ENCODE measurements around the gene ABI3BP. TPM values are rescaled to one million over a fixed set of nuclear protein-coding genes. Genes with fewer than 3 reads are reported as not detected.
"Not testable (repeated sequence)": the region's sequence is repeated elsewhere in the genome, so short reads cannot be mapped to it uniquely, and the experiment has no call there.

ABI3BP gene
- not detected for polyA plus RNA-seq

GRCh38 chr3:100993309-100993708 is at the start of gene ABI3BP:
TSS of gene ABI3BP (minus strand) at chr3:100993421. CDS start at chr3:100993384, 37 bp downstream.
- Mint-ChIP-seq H3K4me3 (no peak within 1 kb of the TSS), H3K36me3 (no peaks in the 10 kb centered on the region), H3K27me3 (peaks cover 2% of the 10 kb centered on the region), H3K4me1 (no peaks in the 10 kb centered on the region), H3K27ac (no peak within 1 kb of the TSS), H3K9me3 (peaks cover 0 to 2% (median 0%) of the 10 kb centered on the region in 3 donors)

GRCh38 chr3:101039285-101039684 is 46.1 kb upstream of the ABI3BP start:
- H3K27me3 Mint-ChIP-seq = no peaks in the 10 kb centered on the region
- H3K4me3 Mint-ChIP-seq = no peak overlapping the region
- peaks cover 0 to 2% (median 0%) of the 10 kb centered on the region in 3 donors for H3K9me3 Mint-ChIP-seq
- H3K27ac Mint-ChIP-seq = no peak overlapping the region
- H3K36me3 Mint-ChIP-seq = no peaks in the 10 kb centered on the region
- no peaks in the 10 kb centered on the region for H3K4me1 Mint-ChIP-seq

GRCh38 chr3:101038880-101039279 is 45.7 kb upstream of the ABI3BP start:
- H3K27me3 Mint-ChIP-seq = no peaks in the 10 kb centered on the region
- H3K9me3 Mint-ChIP-seq = peaks cover 0 to 3% (median 0%) of the 10 kb centered on the region in 3 donors
- no peaks in the 10 kb centered on the region for H3K4me1 Mint-ChIP-seq
- H3K27ac Mint-ChIP-seq = no peak overlapping the region
- no peaks in the 10 kb centered on the region for H3K36me3 Mint-ChIP-seq
- no peak overlapping the region for H3K4me3 Mint-ChIP-seq

GRCh38 chr3:101038393-101038792 is 45.2 kb upstream of the ABI3BP start:
- H3K4me1 Mint-ChIP-seq = no peaks in the 10 kb centered on the region
- peaks cover 0 to 8% (median 2%) of the 10 kb centered on the region in 3 donors for H3K9me3 Mint-ChIP-seq
- no peak overlapping the region for H3K4me3 Mint-ChIP-seq
- H3K27ac Mint-ChIP-seq = no peak overlapping the region
- H3K36me3 Mint-ChIP-seq = no peaks in the 10 kb centered on the region
- no peaks in the 10 kb centered on the region for H3K27me3 Mint-ChIP-seq

GRCh38 chr3:101037613-101038012 is 44.4 kb upstream of the ABI3BP start:
- Mint-ChIP-seq H3K9me3 (peaks cover 0 to 10% (median 2%) of the 10 kb centered on the region in 3 donors), H3K4me1 (no peaks in the 10 kb centered on the region), H3K27ac (no peak overlapping the region), H3K27me3 (no peaks in the 10 kb centered on the region), H3K36me3 (no peaks in the 10 kb centered on the region), H3K4me3 (no peak overlapping the region)

GRCh38 chr3:101036676-101037075 is 43.5 kb upstream of the ABI3BP start:
- no peak overlapping the region for H3K4me3 Mint-ChIP-seq
- H3K27me3 Mint-ChIP-seq = no peaks in the 10 kb centered on the region
- H3K27ac Mint-ChIP-seq = no peak overlapping the region
- peaks cover 0 to 10% (median 3%) of the 10 kb centered on the region in 3 donors for H3K9me3 Mint-ChIP-seq
- H3K36me3 Mint-ChIP-seq = no peaks in the 10 kb centered on the region
- no peaks in the 10 kb centered on the region for H3K4me1 Mint-ChIP-seq

GRCh38 chr3:101036213-101036618 is 43.0 kb upstream of the ABI3BP start:
- Mint-ChIP-seq H3K27ac (no peak overlapping the region), H3K36me3 (no peaks in the 10 kb centered on the region), H3K4me1 (no peaks in the 10 kb centered on the region), H3K27me3 (no peaks in the 10 kb centered on the region), H3K9me3 (peaks cover 0 to 10% (median 4%) of the 10 kb centered on the region in 3 donors), H3K4me3 (no peak overlapping the region)

- Mint-ChIP-seq H3K27ac (no peak overlapping the region), H3K9me3 (peaks cover 10 to 13% (median 10%) of the 10 kb centered on the region in 3 donors), H3K4me3 (no peak overlapping the region), H3K36me3 (no peaks in the 10 kb centered on the region), H3K4me1 (no peaks in the 10 kb centered on the region), H3K27me3 (peaks cover 2% of the 10 kb centered on the region)
Observed at GRCh38 chr3:101027286-101027685, 34.1 kb upstream of the ABI3BP start.

GRCh38 chr3:101026881-101027280 is 33.7 kb upstream of the ABI3BP start:
- Mint-ChIP-seq H3K9me3 (peaks cover 10 to 13% (median 10%) of the 10 kb centered on the region in 3 donors), H3K4me1 (no peaks in the 10 kb centered on the region), H3K4me3 (no peak overlapping the region)

GRCh38 chr3:101026244-101026643 is 33.0 kb upstream of the ABI3BP start:
- H3K27me3 Mint-ChIP-seq = peaks cover 2% of the 10 kb centered on the region
- no peaks in the 10 kb centered on the region for H3K36me3 Mint-ChIP-seq
- no peak overlapping the region for H3K4me3 Mint-ChIP-seq
- H3K9me3 Mint-ChIP-seq = peaks cover 10 to 11% (median 10%) of the 10 kb centered on the region in 3 donors
- no peak overlapping the region for H3K27ac Mint-ChIP-seq
- no peaks in the 10 kb centered on the region for H3K4me1 Mint-ChIP-seq

More at GRCh38 chr3:101026881-101027280, 33.7 kb upstream of the ABI3BP start:
- Mint-ChIP-seq H3K27ac (no peak overlapping the region), H3K36me3 (no peaks in the 10 kb centered on the region), H3K27me3 (peaks cover 2% of the 10 kb centered on the region)

GRCh38 chr3:101020351-101021015 is 27.3 kb upstream of the ABI3BP start:
- Mint-ChIP-seq H3K27ac (no peak overlapping the region), H3K4me3 (no peak overlapping the region), H3K27me3 (no peaks in the 10 kb centered on the region), H3K4me1 (no peaks in the 10 kb centered on the region), H3K36me3 (no peaks in the 10 kb centered on the region), H3K9me3 (peaks cover 3 to 7% (median 6%) of the 10 kb centered on the region in 3 donors)

GRCh38 chr3:101017017-101017416 is 23.8 kb upstream of the ABI3BP start:
- Mint-ChIP-seq H3K4me3 (no peak overlapping the region), H3K36me3 (no peaks in the 10 kb centered on the region), H3K9me3 (peaks cover 0 to 7% (median 4%) of the 10 kb centered on the region in 3 donors), H3K4me1 (no peaks in the 10 kb centered on the region), H3K27ac (no peak overlapping the region), H3K27me3 (no peaks in the 10 kb centered on the region)

- not testable (repeated sequence) for H3K4me3 Mint-ChIP-seq, H3K27me3 Mint-ChIP-seq, H3K4me1 Mint-ChIP-seq, H3K36me3 Mint-ChIP-seq, H3K27ac Mint-ChIP-seq
- H3K9me3 Mint-ChIP-seq = peaks cover 4 to 20% (median 5%) of the 10 kb centered on the region in 3 donors
Observed at GRCh38 chr3:101012312-101012711, 19.1 kb upstream of the ABI3BP start.

GRCh38 chr3:101011136-101011535 is 17.9 kb upstream of the ABI3BP start:
- H3K4me3 Mint-ChIP-seq = no peak overlapping the region
- H3K36me3 Mint-ChIP-seq = peaks cover 2% of the 10 kb centered on the region
- no peak overlapping the region for H3K27ac Mint-ChIP-seq
- peaks cover 5 to 20% (median 6%) of the 10 kb centered on the region in 3 donors for H3K9me3 Mint-ChIP-seq
- no peaks in the 10 kb centered on the region for H3K4me1 Mint-ChIP-seq
- H3K27me3 Mint-ChIP-seq = peaks cover 2% of the 10 kb centered on the region

GRCh38 chr3:101010296-101010695 is 17.1 kb upstream of the ABI3BP start:
- Mint-ChIP-seq H3K9me3 (peaks cover 5 to 20% (median 6%) of the 10 kb centered on the region in 3 donors), H3K27me3 (peaks cover 2% of the 10 kb centered on the region), H3K4me3 (no peak overlapping the region), H3K4me1 (no peaks in the 10 kb centered on the region), H3K27ac (no peak overlapping the region), H3K36me3 (peaks cover 2% of the 10 kb centered on the region)

GRCh38 chr3:101009386-101009785 is 16.2 kb upstream of the ABI3BP start:
- Mint-ChIP-seq H3K36me3 (peaks cover 2% of the 10 kb centered on the region), H3K4me3 (no peak overlapping the region), H3K9me3 (peaks cover 5 to 20% (median 9%) of the 10 kb centered on the region in 3 donors), H3K27ac (no peak overlapping the region), H3K4me1 (no peaks in the 10 kb centered on the region), H3K27me3 (peaks cover 5% of the 10 kb centered on the region)

Measured in IgD-negative memory B cell (primary cell).